ENCODE results near the gene DCUN1D5. TPM values are rescaled to one million over a fixed set of nuclear protein-coding genes. Genes with fewer than 3 reads are reported as not detected.
A peak's percentile ranks its signal among the peaks of the same experiment; 100 is the strongest.

DCUN1D5 gene
- total RNA-seq, 1 donor from 2014 or later: 28.5 TPM

DNA sequence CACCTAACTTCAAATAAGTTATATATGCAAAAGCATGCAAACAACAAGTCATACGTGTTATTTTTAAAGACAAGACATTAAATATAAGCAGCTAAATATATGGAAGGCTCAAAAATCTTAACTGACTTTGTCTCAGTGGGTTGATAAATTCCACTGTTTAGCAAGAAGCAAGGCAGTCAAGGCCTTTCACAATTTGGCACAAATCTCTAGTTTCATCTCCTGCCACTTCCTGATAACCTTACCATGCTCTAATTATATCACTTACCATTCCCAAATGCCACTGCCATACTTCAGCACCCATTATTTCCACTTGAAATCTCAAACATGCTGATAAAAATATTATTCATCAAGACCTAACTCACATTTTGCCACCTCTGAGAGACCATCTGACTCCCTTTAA lies 24.8 kb downstream of the DCUN1D5 start:
- H3K9me3 Mint-ChIP-seq (ENCODE audit: unreplicated experiment): no peaks in the 10 kb centered on the region
- H3K4me3 Mint-ChIP-seq (ENCODE audit: unreplicated experiment): no peak overlapping the region
- no peak overlapping the region for H3K27ac Mint-ChIP-seq (ENCODE audit: unreplicated experiment)
- H3K36me3 Mint-ChIP-seq (ENCODE audit: low read depth, unreplicated experiment): no peaks in the 10 kb centered on the region
- no peaks in the 10 kb centered on the region for H3K27me3 Mint-ChIP-seq (ENCODE audit: unreplicated experiment)
- no peaks in the 10 kb centered on the region for H3K4me1 Mint-ChIP-seq (ENCODE audit: unreplicated experiment)
- no peak for DNase-seq (ENCODE audit: low spot score)
- TF ChIP-seq, protein P1, sequence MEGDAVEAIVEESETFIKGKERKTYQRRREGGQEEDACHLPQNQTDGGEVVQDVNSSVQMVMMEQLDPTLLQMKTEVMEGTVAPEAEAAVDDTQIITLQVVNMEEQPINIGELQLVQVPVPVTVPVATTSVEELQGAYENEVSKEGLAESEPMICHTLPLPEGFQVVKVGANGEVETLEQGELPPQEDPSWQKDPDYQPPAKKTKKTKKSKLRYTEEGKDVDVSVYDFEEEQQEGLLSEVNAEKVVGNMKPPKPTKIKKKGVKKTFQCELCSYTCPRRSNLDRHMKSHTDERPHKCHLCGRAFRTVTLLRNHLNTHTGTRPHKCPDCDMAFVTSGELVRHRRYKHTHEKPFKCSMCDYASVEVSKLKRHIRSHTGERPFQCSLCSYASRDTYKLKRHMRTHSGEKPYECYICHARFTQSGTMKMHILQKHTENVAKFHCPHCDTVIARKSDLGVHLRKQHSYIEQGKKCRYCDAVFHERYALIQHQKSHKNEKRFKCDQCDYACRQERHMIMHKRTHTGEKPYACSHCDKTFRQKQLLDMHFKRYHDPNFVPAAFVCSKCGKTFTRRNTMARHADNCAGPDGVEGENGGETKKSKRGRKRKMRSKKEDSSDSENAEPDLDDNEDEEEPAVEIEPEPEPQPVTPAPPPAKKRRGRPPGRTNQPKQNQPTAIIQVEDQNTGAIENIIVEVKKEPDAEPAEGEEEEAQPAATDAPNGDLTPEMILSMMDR (IDR thresholded peaks at IDR 0.05; ENCODE audit: unreplicated experiment): no peak

DNA sequence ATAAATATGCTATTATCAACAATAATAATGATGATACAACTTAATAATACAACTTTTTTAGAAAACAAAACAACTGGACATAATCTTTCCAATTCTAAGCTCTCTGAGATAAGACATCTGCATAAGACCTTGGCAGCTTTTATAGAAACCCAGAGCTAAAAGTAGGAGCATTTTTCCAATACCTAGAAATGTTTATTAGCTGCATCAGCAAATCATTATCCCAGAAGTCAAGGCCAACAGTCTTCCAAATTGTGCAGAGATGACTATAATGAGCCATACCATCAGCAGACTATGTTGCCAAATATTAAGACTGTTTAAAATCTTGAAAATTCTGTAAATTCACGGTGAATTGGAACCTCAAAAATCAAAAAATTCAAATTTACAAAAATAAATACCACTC lies 30.3 kb downstream of the DCUN1D5 start:
- no peaks in the 10 kb centered on the region for H3K4me1 Mint-ChIP-seq (ENCODE audit: unreplicated experiment)
- no peak overlapping the region for H3K27ac Mint-ChIP-seq (ENCODE audit: unreplicated experiment)
- DNase-seq (ENCODE audit: low spot score): no peak
- no peaks in the 10 kb centered on the region for H3K9me3 Mint-ChIP-seq (ENCODE audit: unreplicated experiment)
- H3K36me3 Mint-ChIP-seq (ENCODE audit: low read depth, unreplicated experiment): no peaks in the 10 kb centered on the region
- H3K4me3 Mint-ChIP-seq (ENCODE audit: unreplicated experiment): no peak overlapping the region
- no peaks in the 10 kb centered on the region for H3K27me3 Mint-ChIP-seq (ENCODE audit: unreplicated experiment)
- TF ChIP-seq, protein P1 (IDR thresholded peaks at IDR 0.05; ENCODE audit: unreplicated experiment): no peak

DNA sequence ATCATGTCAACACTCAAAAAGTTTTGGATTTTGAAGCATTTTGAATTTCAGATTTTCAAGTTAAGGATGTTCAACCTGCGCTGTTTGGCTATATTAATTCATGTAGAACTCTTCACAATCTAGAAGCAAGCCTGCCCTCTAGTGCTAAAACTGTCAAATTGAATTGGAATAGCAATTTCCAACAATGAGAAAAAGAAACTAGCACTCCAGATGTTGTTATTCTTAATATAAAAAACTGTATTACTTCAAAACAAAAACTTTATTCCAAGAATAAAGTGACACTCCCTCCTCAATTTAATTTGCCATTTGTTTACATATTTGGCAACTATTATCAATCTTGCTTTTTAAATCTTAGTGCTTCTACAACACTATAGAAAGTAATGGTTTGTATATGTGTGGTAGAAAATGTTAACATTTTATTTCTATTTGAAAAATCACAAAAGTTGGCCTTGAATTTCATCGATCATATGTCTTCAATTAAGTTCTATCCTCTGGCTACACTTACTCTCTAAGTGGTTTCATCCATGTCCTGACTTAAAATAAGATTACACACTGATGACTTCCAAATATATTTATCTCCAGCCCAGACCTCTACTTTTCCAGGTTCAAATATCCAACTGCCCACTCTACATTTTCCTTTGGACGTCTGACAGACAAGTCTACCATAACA lies 36.6 kb downstream of the DCUN1D5 start:
- no peak overlapping the region for H3K4me3 Mint-ChIP-seq (ENCODE audit: unreplicated experiment)
- TF ChIP-seq, protein P1 (IDR thresholded peaks at IDR 0.05; ENCODE audit: unreplicated experiment): peak; percentile 66
- H3K27ac Mint-ChIP-seq (ENCODE audit: unreplicated experiment): no peak overlapping the region
- no peak for DNase-seq (ENCODE audit: low spot score)
- H3K27me3 Mint-ChIP-seq (ENCODE audit: unreplicated experiment): no peaks in the 10 kb centered on the region
- no peaks in the 10 kb centered on the region for H3K9me3 Mint-ChIP-seq (ENCODE audit: unreplicated experiment)
- H3K4me1 Mint-ChIP-seq (ENCODE audit: unreplicated experiment): no peaks in the 10 kb centered on the region
- no peaks in the 10 kb centered on the region for H3K36me3 Mint-ChIP-seq (ENCODE audit: low read depth, unreplicated experiment)

DNA sequence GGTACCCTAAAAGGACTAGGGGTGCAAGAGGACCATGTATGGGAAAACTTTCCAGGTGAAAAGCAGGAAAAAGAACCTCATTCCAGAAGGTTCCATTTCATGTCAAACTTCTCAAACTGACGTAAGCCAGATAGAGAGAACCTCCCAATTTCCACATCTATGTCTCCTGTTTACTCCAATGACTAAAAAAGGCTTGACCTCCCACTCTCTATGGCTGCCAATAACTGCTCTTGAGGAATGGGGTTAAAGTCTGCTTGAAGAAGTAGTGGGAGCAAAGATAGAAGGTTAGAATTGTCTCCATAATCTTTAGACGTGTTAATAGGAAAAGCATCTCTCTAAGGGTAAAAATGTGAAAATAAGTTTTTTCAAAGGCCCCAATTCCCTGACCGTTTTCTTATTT lies 38.0 kb downstream of the DCUN1D5 start:
- Mint-ChIP-seq H3K27me3 (ENCODE audit: unreplicated experiment) (no peaks in the 10 kb centered on the region), H3K4me1 (ENCODE audit: unreplicated experiment) (no peaks in the 10 kb centered on the region), H3K27ac (ENCODE audit: unreplicated experiment) (no peak overlapping the region), H3K4me3 (ENCODE audit: unreplicated experiment) (no peak overlapping the region), H3K36me3 (ENCODE audit: low read depth, unreplicated experiment) (no peaks in the 10 kb centered on the region), H3K9me3 (ENCODE audit: unreplicated experiment) (no peaks in the 10 kb centered on the region)
- DNase-seq (ENCODE audit: low spot score): no peak
- TF ChIP-seq, protein P1 (IDR thresholded peaks at IDR 0.05; ENCODE audit: unreplicated experiment): no peak

DNA sequence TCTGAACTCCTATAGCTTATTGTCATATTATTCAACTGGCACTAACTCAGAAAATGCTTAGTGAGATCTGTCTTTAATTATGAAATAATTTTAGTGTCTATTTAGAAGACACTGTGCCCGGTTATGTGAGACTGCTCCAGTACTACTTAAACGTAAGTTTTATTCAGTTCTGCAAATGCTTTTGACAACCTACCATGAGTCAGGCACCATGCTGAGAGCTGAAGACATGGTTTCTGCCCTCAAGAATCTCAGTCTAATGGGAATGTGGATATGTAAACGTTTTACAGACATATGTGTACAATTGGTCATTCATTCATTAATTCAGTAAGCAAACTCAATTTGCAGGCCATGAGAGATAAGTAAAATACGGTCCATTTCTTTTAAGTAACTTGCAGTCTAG lies 40.0 kb downstream of the DCUN1D5 start:
- Mint-ChIP-seq H3K36me3 (ENCODE audit: low read depth, unreplicated experiment) (no peaks in the 10 kb centered on the region), H3K27ac (ENCODE audit: unreplicated experiment) (no peak overlapping the region), H3K27me3 (ENCODE audit: unreplicated experiment) (no peaks in the 10 kb centered on the region), H3K4me3 (ENCODE audit: unreplicated experiment) (no peak overlapping the region), H3K9me3 (ENCODE audit: unreplicated experiment) (no peaks in the 10 kb centered on the region), H3K4me1 (ENCODE audit: unreplicated experiment) (no peaks in the 10 kb centered on the region)
- DNase-seq (ENCODE audit: low spot score): no peak
- TF ChIP-seq, protein P1 (IDR thresholded peaks at IDR 0.05; ENCODE audit: unreplicated experiment): no peak
